ENCODE measurements around the gene DYNC1H1. TPM values are rescaled to one million over a fixed set of nuclear protein-coding genes. Genes with fewer than 3 reads are reported as not detected.

The DYNC1H1 gene
- 267 and 385 TPM in 2 replicates for total RNA-seq

GRCh38 chr14:101964297-101965180 lies at the start of gene DYNC1H1:
TSS of gene DYNC1H1 (plus strand) at chr14:101964573. CDS start at chr14:101964692, 119 bp downstream.

DNA sequence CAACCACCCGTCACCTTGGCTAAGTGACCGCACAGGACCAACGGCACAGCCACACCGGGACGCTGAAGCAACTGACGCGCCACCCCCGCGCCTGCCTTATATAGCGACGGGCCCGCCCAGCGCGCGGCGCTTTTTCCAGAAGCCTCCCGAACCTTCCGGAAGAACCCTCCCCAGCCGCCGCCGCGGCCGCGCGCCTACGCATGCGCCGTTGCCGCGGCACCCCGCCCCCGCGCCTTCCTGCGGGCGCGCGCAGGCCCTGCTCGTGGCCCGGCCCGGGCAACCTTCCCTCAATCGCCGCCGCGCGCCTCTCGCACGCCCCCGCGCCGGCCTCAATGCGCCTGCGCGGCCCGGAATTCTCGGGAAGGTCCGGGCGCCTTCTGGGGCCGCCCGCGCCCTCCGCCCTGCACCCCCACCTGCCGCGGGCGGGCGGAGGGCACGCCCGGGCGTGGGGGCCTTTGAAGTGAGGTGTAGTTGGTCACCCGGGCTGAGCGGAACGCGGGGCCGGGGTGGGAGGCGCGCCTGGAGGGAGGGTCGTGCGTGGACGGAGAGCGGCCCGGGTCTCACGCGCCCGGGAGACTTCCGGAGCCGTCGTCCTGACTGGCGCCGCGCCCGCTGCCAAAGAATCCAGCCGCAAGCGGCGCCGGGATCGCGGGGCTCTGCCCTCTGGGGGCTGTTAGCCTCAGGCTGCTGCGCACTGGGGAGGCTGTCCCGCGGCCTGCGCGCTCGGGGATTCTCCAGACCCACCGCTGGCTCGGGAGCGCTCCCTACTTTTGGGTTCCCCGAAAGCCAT lies 122.8 kb downstream of the DYNC1H1 start, which contains the start of gene HSP90AA1:
HSP90AA1 (minus strand) TSS at position 73 of the 790 bp plus-strand sequence. CDS start 666 bp downstream, outside the sequence.

Other genes with a start within 250 kb of the DYNC1H1 start
- 57.8 and 81.1 TPM in 2 replicates for gene PPP2R5C, start 202.9 kb upstream of the DYNC1H1 start, total RNA-seq
- gene HSP90AA1, start 122.5 kb downstream of the DYNC1H1 start, total RNA-seq, result 343 and 375 TPM in 2 replicates
- 11.4 and 22.0 TPM in 2 replicates for gene WDR20, start 175.3 kb downstream of the DYNC1H1 start, total RNA-seq